Osteocyte (in vitro differentiated cells): Measurements from ENCODE around the gene KCNIP4. TPM values are rescaled to one million over a fixed set of nuclear protein-coding genes. Genes with fewer than 3 reads are reported as not detected.

Source experiments
- DNase-seq: peaks from one replicate; pipeline ENCODE4 v3.0.0; 2021; ENCODE audit warnings: mixed read lengths; ENCODE audit not compliant: unreplicated experiment; ENCODE audit errors: extremely low spot score
- H3K27ac Mint-ChIP-seq: one replicate; pipeline ENCODE4 v1.8.0; 2021; ENCODE audit warnings: mild to moderate bottlenecking, mixed read lengths; ENCODE audit not compliant: unreplicated experiment
- H3K27me3 Mint-ChIP-seq: one replicate; pipeline ENCODE4 v1.8.0; 2021; ENCODE audit warnings: mixed read lengths; ENCODE audit not compliant: unreplicated experiment
- H3K36me3 Mint-ChIP-seq: one replicate; pipeline ENCODE4 v1.8.0; 2021; ENCODE audit warnings: mixed read lengths; ENCODE audit not compliant: unreplicated experiment
- H3K4me1 Mint-ChIP-seq: one replicate; pipeline ENCODE4 v1.8.0; 2021; ENCODE audit warnings: mixed read lengths; ENCODE audit not compliant: unreplicated experiment
- H3K4me3 Mint-ChIP-seq: one replicate; pipeline ENCODE4 v1.8.0; 2021; ENCODE audit warnings: mild to moderate bottlenecking, moderate library complexity, mixed read lengths; ENCODE audit not compliant: unreplicated experiment
- H3K9me3 Mint-ChIP-seq: one replicate; pipeline ENCODE4 v1.8.0; 2021; ENCODE audit warnings: mixed read lengths; ENCODE audit not compliant: unreplicated experiment
- CTCF ChIP-seq: fragments of 200-600 bp; sonication (generic); IDR thresholded peaks from 2 replicates; pipeline ENCODE4 v1.5.0; 2021; ENCODE audit warnings: antibody characterized with exemption, mild to moderate bottlenecking, moderate library complexity
- total RNA-seq: library from RNA; stranded (reverse); gene quantifications from 2 replicates; pipeline ENCODE4 v1.2.1, GENCODE V29; 2021

KCNIP4 gene
- total RNA-seq, 1 donor from 2014 or later: 0.24 TPM

- H3K27me3 Mint-ChIP-seq: no peaks in the 10 kb centered on the region
- H3K9me3 Mint-ChIP-seq: peaks cover 14% of the 10 kb centered on the region
- H3K4me1 Mint-ChIP-seq: no peaks in the 10 kb centered on the region
- H3K36me3 Mint-ChIP-seq: no peaks in the 10 kb centered on the region
- no peak for TF ChIP-seq CTCF
- no peak overlapping the region for H3K27ac Mint-ChIP-seq
- no peak for DNase-seq
- H3K4me3 Mint-ChIP-seq: no peak overlapping the region
Measured at GRCh38 chr4:21117541-21118180, 830.9 kb downstream of the KCNIP4 start.

GRCh38 chr4:21113496-21114223 lies 834.9 kb downstream of the KCNIP4 start:
- no peak for TF ChIP-seq CTCF
- H3K4me3 Mint-ChIP-seq: no peak overlapping the region
- H3K27me3 Mint-ChIP-seq: no peaks in the 10 kb centered on the region
- no peaks in the 10 kb centered on the region for H3K36me3 Mint-ChIP-seq
- DNase-seq: no peak
- H3K9me3 Mint-ChIP-seq: peaks cover 26% of the 10 kb centered on the region
- H3K27ac Mint-ChIP-seq: no peak overlapping the region
- no peaks in the 10 kb centered on the region for H3K4me1 Mint-ChIP-seq

- no peak overlapping the region for H3K4me3 Mint-ChIP-seq
- H3K9me3 Mint-ChIP-seq: peaks cover 22% of the 10 kb centered on the region
- no peak for TF ChIP-seq CTCF
- DNase-seq: no peak
- H3K27me3 Mint-ChIP-seq: no peaks in the 10 kb centered on the region
- H3K36me3 Mint-ChIP-seq: no peaks in the 10 kb centered on the region
- H3K27ac Mint-ChIP-seq: no peak overlapping the region
- H3K4me1 Mint-ChIP-seq: no peaks in the 10 kb centered on the region
Measured at GRCh38 chr4:21102667-21103066, 845.9 kb downstream of the KCNIP4 start.

- Mint-ChIP-seq H3K27ac (no peak overlapping the region), H3K4me3 (no peak overlapping the region), H3K27me3 (no peaks in the 10 kb centered on the region), H3K36me3 (no peaks in the 10 kb centered on the region), H3K4me1 (no peaks in the 10 kb centered on the region), H3K9me3 (peaks cover 18% of the 10 kb centered on the region)
- no peak for DNase-seq
- no peak for TF ChIP-seq CTCF
Measured at GRCh38 chr4:21097865-21098264, 850.7 kb downstream of the KCNIP4 start.

GRCh38 chr4:21097026-21097425 lies 851.5 kb downstream of the KCNIP4 start:
- H3K9me3 Mint-ChIP-seq: peaks cover 18% of the 10 kb centered on the region
- H3K36me3 Mint-ChIP-seq: no peaks in the 10 kb centered on the region
- H3K4me1 Mint-ChIP-seq: no peaks in the 10 kb centered on the region

More at GRCh38 chr4:21097026-21097425, 851.5 kb downstream of the KCNIP4 start:
- no peak for DNase-seq
- H3K27ac Mint-ChIP-seq: no peak overlapping the region
- TF ChIP-seq CTCF: no peak
- no peak overlapping the region for H3K4me3 Mint-ChIP-seq
- H3K27me3 Mint-ChIP-seq: no peaks in the 10 kb centered on the region
